ENCODE measurements around the gene RELL1. TPM values are rescaled to one million over a fixed set of nuclear protein-coding genes. Genes with fewer than 3 reads are reported as not detected.
A peak's percentile ranks its signal among the peaks of the same experiment; 100 is the strongest.
"Not testable (repeated sequence)": the region's sequence is repeated elsewhere in the genome, so short reads cannot be mapped to it uniquely, and the experiment has no call there.

RELL1 gene
- total RNA-seq, 1 donor from 2014 or later, result 33.8 TPM

DNA sequence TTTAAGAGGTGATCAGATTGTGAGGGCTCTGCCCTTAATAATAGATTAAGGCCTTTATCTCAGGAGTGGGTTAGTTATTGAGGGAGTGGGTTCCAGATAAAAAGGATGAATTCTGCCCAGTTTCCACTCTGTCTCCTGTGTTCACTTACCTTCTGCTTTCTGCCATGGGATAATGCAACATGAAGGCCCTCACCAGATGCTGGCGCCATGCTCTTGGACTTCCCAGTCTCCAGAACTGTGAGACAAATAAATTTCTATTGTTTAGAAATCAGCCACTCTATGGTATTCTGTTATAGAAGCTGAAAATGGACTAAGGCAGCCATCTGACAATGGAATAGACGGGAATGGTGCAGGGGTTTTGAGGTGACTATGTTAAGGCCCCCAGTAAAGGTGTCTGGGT, 6.9 kb upstream of the RELL1 start:
- no peak for DNase-seq (ENCODE audit: low spot score)

DNA sequence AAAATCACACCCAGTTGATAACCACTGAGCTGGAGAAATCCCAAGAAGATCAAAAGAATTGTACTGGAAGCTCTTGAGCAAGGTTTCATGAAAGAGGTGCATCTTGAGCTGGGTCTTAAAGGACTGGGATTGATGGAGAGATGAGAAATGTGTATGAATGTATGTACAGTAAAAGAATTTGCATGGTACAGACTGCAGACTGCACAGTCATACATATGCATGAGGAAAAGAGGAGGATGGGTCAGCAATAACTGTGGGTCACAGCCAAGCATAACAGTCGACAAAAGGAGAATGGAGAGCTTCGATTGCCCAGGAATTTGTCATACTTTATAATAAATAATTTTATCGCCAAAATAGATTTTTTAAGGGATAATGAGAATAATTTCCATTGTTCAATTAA, 4.8 kb upstream of the RELL1 start:
- DNase-seq (ENCODE audit: low spot score), result no peak

DNA sequence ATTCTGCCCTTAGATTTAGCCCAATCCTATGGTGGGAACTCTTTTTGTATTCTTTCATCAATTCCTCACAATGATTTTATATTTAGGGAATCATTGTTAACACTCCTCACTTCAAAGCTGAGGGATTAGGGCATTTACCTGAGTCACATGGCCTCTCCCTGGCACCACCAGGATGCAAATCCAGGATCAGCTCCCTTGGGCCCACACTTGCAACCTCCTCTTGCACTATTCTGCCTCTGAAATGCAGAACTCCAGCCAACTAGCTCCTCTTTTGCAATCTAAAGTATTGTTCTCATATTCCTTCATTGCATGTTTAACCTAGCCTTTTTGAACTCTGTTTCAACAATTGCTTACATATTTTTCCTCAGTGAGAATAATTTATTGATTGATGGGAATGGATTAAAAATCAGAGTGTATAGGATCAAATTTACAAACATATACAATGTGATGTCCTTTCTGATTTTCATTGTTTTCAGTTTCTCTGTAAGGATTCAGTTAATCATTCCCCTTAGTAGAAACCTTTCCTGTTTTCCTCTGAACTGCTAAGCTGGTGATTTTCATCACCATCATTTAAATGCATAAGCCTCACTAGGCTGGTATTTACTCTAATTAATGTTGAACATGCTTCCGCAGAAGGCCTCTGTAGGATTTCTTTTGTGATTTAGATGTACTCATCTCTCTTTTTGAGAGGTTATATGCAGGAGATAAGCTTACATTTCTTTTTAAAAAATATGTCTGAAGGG, 3.3 kb upstream of the RELL1 start:
- DNase-seq (ENCODE audit: low spot score), result no peak

- DNase-seq (ENCODE audit: low spot score), result no peak
These were observed 1.5 kb upstream of the RELL1 start for GRCh38 chr4:37687681-37688080.

DNA sequence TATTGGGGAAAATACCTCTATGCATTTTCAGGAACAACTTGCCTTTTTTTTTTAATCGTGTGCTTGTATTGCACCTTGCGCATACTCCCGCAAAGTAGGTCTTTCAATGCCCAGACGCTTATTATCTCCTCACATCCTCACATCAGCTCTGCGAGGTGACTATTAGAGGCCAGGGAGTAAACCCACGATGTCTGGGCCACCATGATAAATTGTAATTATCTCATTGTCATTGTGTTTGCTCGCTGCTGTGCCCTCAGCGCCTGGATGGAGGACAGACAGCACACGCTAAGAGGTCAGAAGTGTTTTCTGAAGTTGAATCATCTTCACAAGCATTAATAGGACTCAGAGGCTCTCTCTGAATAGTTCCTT, 1.0 kb upstream of the RELL1 start:
- DNase-seq (ENCODE audit: low spot score), result no peak

DNA sequence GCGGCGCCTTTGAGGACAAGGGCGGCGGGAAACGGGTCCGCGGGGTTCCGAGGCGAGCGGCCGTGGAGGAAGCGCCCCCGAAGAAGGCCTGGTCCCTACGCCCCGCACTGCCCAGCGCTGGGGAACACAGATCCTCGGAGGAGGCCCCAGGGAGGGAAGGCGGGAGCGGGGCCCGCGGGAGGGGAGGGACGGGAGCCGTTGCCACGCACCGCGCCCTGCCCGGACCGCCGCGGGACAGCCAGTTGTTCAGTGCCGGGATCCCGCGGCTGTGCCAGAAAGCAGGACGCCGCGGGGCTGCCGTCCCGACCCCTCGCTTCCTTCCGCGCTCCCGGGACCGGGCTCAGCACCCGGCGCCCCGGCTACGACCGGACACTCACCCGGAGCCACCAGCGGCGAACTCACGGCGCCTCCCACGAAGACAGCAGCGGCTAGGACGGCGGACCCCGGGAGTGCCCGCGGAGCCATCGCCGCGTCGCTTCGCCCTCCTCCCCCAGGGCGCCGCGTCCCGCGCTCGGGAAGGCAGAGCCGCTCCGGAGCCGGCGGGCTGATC, 278 bp downstream of the RELL1 start:
- no peak for DNase-seq (ENCODE audit: low spot score)

DNA sequence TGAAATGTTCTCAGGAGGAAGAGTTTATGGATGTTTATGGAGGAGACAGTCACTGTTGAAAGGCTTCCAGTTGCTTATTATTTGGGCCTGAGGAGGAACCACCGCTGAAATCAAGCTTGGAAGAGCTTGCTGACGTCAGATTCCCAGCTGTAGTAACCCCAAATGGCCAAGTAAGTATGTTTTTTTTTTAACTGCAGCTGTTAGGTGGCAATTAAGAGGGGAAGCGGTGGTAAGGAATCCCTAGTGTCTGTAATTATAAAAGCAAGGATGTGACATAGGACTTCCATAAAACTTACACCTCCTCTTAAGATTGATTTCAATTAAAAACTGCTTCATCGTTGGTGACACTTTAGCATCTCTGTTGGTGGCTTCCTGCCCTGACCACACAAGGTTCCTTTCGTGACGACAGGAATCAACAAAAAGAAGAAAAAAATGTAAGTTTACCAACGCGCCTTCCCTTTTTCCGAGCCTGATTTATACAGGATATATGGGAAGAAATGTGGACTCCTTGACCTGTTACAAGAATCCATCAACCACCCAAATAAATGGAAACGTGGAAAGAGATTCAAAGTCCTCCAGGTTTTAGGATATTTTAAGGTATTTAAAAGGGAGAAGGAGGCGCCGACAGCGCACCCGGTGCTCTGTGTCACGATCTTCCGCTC, 884 bp downstream of the RELL1 start:
- DNase-seq (ENCODE audit: low spot score), result no peak

DNA sequence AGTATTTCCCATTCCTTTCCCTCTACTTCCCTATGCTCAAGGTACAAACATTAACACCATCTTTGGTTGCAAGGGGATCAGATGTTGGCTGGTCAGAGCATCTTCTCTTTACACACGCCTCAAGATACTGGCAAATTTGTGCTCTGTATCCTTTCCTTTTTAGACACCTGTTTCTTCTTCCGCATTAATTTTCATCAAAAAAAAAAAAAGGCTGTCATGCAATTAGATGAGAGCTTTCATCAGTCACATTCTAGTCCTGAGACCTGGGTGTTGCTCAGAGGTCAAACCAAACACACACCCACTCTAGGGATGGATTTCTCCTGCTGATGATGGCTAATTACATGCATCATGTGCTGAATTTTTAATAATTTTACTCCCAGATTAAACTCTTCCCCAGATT, 2.0 kb downstream of the RELL1 start:
- no peak for DNase-seq (ENCODE audit: low spot score)

GRCh38 chr4:37682701-37683401, 3.3 kb downstream of the RELL1 start:
- no peak for DNase-seq (ENCODE audit: low spot score)

- no peak for DNase-seq (ENCODE audit: low spot score)
These were observed 6.1 kb downstream of the RELL1 start for GRCh38 chr4:37680089-37680488.

- no peak for DNase-seq (ENCODE audit: low spot score)
These were observed 6.9 kb downstream of the RELL1 start for GRCh38 chr4:37679301-37679700.

DNA sequence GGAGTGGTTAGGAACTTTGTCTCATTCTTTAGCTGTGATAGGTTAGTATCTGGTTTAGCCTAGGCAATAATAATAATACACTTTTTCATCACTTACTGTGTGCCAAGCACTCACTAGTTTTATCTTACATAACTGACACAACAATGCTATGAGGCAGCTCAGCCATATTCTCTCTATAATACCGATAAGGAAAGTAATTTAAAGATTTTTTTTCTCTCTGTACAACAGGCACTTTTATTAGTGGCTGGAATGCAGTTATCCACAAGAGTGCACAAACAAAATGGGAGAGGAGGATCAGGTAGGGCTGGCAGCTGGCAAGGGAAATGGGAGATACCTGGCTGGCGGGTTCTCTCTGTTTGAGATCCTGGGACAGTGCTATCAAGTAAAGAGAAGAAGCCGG, 7.6 kb downstream of the RELL1 start:
- no peak for DNase-seq (ENCODE audit: low spot score)

DNA sequence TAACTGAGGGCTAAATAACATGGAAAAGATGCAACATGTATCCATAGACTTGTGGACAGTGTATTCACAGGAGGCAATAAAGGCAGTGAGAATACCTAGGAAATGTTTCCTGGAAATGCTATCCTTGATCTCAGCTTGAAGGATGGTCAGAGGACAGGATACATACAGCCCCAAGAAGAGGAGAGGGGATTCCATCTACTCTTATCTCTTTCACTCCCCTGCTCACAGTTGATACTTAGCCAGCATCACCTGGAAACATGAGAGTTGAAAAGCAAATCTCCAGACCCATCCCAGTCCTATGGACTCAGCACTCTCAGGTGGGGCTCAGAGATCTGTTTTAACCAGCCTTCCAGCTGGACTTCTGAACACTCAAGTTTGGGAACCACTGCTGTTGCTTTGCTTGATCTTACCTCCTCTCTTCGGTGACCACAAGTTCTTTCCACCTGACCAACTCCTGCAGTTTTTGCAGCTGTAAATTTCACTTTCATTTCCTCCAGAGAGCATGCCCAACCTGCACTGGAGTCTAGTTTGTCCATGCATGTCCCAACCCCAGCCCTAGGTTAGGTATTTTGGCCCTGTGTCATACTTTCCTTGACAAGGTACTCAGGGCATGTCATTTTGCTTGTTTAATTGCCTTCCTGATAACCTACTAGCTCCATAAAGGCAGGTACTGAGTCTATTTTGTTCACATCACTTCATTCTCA, 10.4 kb downstream of the RELL1 start:
- DNase-seq (ENCODE audit: low spot score), result no peak

GRCh38 chr4:37674439-37674838, 11.7 kb downstream of the RELL1 start:
- DNase-seq (ENCODE audit: low spot score), result no peak

GRCh38 chr4:37673538-37674192, 12.5 kb downstream of the RELL1 start:
- DNase-seq (ENCODE audit: low spot score), result no peak

DNA sequence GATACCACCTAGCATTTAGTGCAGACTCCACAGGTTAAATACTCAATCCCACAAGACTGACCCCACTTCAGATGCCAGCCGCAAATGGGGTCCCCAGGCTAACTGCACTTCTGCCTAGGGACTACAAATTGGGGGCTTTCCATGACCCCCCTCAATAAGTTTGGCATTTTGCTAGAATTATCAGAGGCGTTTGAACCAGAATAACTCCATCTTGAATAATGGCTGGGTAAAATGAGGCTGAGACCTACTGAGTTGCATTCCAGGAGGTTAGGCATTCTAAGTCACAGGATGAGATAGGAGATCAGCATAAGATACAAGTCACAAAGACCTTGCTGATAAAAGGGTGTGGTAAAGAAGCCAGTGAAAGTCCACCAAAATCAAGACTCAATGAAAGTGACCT, 15.1 kb downstream of the RELL1 start:
- no peak for DNase-seq (ENCODE audit: low spot score)

GRCh38 chr4:37670249-37670648, 15.9 kb downstream of the RELL1 start:
- no peak for DNase-seq (ENCODE audit: low spot score)

- not testable (repeated sequence) for DNase-seq (ENCODE audit: low spot score)
These were observed 17.1 kb downstream of the RELL1 start for GRCh38 chr4:37669124-37669523.

DNA sequence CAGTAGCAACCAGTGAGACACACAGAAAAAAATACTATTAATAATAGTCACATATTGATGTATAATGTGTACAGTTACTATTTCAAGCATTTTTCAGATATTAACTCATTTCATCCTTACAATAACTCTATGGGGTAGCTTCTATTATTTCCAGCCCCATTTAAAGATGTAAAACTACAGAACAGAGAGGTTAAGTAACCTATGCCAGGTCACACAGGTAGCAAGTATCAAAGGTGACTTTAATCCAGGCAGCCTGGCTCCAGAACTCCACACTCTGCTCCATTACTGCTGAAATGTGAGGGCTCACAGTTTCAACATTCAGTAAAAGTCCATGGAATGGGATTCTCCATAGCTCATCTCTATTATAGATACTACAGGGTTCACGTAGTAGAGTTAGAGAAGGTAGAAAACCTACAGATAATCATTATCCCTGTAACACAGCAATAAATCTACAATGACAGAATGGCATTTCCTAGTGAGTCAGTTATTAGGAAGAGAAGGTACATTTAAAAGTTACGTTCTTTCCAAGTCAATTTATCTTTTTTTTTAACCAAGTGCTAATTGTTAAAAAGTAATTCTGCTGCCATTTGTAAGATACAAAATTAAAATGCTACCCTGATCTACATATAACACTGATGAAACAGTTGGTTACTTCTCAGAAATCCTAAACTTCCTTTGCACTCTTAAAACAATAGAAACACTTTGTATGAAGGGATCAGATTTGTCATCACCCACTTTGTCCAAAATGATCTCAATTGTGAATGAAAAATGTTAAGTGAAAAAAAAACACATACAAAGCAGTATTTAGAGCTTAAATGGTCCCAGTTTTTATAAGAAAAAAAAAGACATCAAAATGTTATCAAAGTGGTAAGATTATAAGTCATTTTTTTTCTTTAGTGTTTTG, 18.7 kb downstream of the RELL1 start:
- DNase-seq (ENCODE audit: low spot score), result no peak

DNA sequence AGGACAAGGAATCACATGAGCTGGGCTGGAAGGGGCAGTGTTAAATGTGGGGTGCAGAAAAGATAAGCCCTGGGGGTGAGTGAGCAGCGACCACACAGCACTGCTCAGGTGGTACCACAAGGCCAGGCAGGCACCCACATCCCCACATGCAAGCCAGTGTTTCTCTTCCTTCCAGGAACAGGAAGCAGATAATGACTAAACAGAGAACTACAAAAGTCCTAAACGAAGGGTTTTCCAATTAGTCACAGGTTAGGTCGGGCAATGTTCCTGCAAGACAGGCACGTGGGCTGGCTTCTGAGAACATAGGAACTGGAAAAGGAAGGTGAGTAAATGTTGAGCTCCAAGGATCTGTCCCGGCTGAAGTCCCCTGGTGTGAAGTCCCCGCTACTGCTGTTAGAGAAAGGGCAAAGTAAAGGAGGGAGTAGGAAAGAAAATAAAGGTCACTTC, 19.5 kb downstream of the RELL1 start:
- peak; percentile 76 for DNase-seq (ENCODE audit: low spot score)
